Neural progenitor cell (in vitro differentiated cells): ENCODE results near the gene LRRC8B.

Experiments used
- CTCF ChIP-seq: fragments of 200-600 bp; sonication (generic); IDR thresholded peaks from 2 replicates; pipeline ENCODE4 v1.5.1; 2017; ENCODE audit warnings: antibody characterized with exemption, mild to moderate bottlenecking
- EZH2 ChIP-seq: fragments of 200-600 bp; sonication (generic); IDR thresholded peaks from 2 replicates; pipeline ENCODE4 v1.6.1; 2017; ENCODE audit warnings: antibody characterized with exemption, mild to moderate bottlenecking, moderate library complexity

GRCh38 chr1:89535537-89535936 lies 10.9 kb downstream of the LRRC8B start:
- TF ChIP-seq EZH2: no peak
- no peak for TF ChIP-seq CTCF
